Measurements from ENCODE around the gene DLGAP1.

The DLGAP1 gene

DNA sequence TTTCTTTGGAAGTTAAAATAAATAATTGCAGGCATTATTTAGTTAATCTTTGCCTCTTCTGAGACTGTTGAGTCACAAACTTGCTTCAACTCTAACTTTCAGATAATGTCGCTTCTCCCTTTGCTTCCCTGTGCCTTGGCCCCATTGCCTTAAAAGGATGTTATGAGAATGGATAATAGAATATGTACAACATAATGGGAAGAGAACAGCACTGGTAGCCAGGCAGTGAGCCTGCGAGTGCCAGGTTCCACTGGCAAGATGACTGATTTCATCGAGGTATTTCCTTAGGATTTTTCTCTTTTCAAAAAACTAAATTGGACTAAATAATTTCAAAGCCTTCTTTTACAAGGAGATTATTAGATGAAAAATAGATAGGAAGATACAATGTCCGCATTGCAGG lies 584.2 kb downstream of the DLGAP1 start:
- no peak overlapping the region for H3K27ac ChIP-seq (ENCODE audit: insufficient read depth, low read depth, low read length, poor library complexity, severe bottlenecking)
- H3K27me3 ChIP-seq (ENCODE audit: control insufficient read depth, insufficient read depth, low read length, poor library complexity, severe bottlenecking), result no peaks in the 10 kb centered on the region
- no peaks in the 10 kb centered on the region for H3K9me3 ChIP-seq (ENCODE audit: control insufficient read depth, low read length)
- WGBS, 2 experiments, result 90 to 97% methylated on average over 4 of the region's 4 CpGs
- no peaks in the 10 kb centered on the region for H3K36me3 ChIP-seq (ENCODE audit: control insufficient read depth, insufficient read depth, low read length)
- peaks cover 11% of the 10 kb centered on the region for H3K4me1 ChIP-seq (ENCODE audit: control insufficient read depth, insufficient read depth, low read length)
- no peak overlapping the region for H3K4me3 ChIP-seq (ENCODE audit: insufficient read depth, low read depth, low read length)

DNA sequence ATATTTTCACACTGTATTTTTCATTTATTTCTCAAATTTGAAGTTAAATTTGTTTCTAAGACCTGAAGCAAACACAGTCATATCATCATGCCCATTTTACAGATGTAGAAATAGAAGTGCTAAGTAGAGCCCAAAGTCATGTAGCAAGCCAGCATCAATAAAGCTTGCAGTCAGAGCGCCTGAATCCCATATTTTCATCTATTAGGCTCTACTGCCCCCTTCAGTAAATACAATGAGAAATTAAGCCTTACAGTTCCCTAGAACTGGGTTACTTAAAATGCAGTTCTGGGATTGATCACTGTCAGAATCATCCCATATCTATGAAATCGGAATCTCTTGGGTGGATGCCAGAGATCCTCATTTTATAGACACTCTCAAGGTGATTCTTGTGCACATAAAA lies 585.3 kb downstream of the DLGAP1 start:
- Histone ChIP-seq H3K4me1 (ENCODE audit: control insufficient read depth, insufficient read depth, low read length) (peaks cover 11% of the 10 kb centered on the region), H3K9me3 (ENCODE audit: control insufficient read depth, low read length) (no peaks in the 10 kb centered on the region), H3K36me3 (ENCODE audit: control insufficient read depth, insufficient read depth, low read length) (no peaks in the 10 kb centered on the region), H3K27ac (ENCODE audit: insufficient read depth, low read depth, low read length, poor library complexity, severe bottlenecking) (no peak overlapping the region), H3K4me3 (ENCODE audit: insufficient read depth, low read depth, low read length) (no peak overlapping the region), H3K27me3 (ENCODE audit: control insufficient read depth, insufficient read depth, low read length, poor library complexity, severe bottlenecking) (no peaks in the 10 kb centered on the region)
- 70 to 86% methylated on average over 2 of the region's 2 CpGs for WGBS, 2 experiments

DNA sequence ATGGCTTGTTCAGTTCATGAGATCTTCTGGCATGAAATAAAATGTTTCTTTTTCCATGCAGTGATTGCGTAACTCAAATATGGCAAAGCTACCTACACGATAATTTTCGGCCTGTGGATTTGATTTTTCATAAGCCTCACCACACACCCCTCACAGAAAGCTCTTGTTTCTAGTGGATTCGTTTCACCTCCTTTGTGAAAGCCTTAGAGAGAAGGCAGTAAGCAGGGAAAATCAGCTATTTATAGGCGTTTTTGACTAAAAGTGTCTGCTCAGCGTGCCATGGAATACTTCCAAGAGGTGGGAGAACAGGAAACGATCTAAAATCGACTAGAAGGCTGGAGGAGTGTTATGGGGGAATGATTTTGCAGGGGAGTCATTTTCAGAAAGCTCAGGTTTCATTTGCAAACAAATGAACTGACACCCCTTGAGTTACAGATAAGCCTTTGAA lies 587.2 kb downstream of the DLGAP1 start:
- Histone ChIP-seq H3K27ac (ENCODE audit: insufficient read depth, low read depth, low read length, poor library complexity, severe bottlenecking) (no peak overlapping the region), H3K36me3 (ENCODE audit: control insufficient read depth, insufficient read depth, low read length) (no peaks in the 10 kb centered on the region), H3K4me1 (ENCODE audit: control insufficient read depth, insufficient read depth, low read length) (peaks cover 11% of the 10 kb centered on the region), H3K9me3 (ENCODE audit: control insufficient read depth, low read length) (no peaks in the 10 kb centered on the region), H3K4me3 (ENCODE audit: insufficient read depth, low read depth, low read length) (no peak overlapping the region), H3K27me3 (ENCODE audit: control insufficient read depth, insufficient read depth, low read length, poor library complexity, severe bottlenecking) (no peaks in the 10 kb centered on the region)
- 86% methylated on average over 8 of the region's 8 CpGs for WGBS, 2 experiments

DNA sequence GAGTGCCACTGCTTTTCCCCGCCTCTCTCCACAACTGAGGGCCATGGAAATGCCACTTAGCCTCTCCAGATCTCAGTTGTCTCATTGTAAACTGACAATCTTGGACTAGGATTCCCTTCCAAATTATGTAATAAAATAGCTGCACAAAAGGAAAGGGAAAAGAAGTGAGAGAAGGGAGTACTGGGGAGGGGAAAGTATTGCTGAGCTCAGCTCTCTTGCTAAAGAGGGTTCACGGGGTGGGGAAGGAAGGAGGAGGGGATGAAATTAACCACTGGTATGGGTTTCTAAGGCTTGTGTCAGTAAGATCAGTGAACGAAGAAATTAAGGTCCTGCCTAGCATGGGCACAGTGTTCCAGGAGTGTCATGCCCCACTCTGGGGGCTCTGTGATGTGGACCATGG lies 587.9 kb downstream of the DLGAP1 start:
- Histone ChIP-seq H3K27ac (ENCODE audit: insufficient read depth, low read depth, low read length, poor library complexity, severe bottlenecking) (no peak overlapping the region), H3K4me1 (ENCODE audit: control insufficient read depth, insufficient read depth, low read length) (peaks cover 11% of the 10 kb centered on the region), H3K36me3 (ENCODE audit: control insufficient read depth, insufficient read depth, low read length) (no peaks in the 10 kb centered on the region), H3K4me3 (ENCODE audit: insufficient read depth, low read depth, low read length) (no peak overlapping the region), H3K27me3 (ENCODE audit: control insufficient read depth, insufficient read depth, low read length, poor library complexity, severe bottlenecking) (no peaks in the 10 kb centered on the region), H3K9me3 (ENCODE audit: control insufficient read depth, low read length) (no peaks in the 10 kb centered on the region)
- WGBS, 2 experiments, result 80 to 91% methylated on average over 3 of the region's 3 CpGs

DNA sequence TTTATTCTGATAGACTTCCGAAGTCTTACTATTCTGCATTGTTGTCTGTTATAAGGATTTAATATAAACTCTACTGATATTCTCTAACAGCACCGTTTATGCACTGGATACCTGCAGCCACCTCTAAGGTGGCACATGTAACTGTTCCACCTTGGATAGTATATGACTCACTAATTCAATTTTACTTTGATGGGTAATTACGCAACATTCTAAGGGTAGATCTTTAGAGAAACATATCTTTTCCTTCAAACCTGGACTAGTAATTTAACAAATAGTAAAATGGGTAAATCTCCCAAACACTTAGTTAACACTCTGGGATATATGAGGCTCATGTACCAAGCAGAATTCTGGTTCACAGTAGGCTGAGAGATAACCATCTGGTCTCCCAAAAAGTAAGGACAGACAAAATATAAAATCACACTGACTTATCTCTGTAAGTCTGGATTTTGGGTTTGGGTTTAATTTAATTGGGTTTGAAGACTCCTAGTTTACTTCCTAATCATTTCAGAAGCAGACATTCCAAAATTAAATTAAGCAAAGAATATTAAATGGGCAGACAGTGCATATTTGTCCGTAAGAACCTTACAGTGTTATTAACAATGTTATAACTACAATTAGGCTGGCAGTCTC lies 590.3 kb downstream of the DLGAP1 start:
- 83 to 93% methylated on average over 1 to 4 of the region's 4 CpGs for WGBS, 2 experiments
- H3K27ac ChIP-seq (ENCODE audit: insufficient read depth, low read depth, low read length, poor library complexity, severe bottlenecking), result no peak overlapping the region
- H3K4me1 ChIP-seq (ENCODE audit: control insufficient read depth, insufficient read depth, low read length), result peaks cover 11% of the 10 kb centered on the region
- no peaks in the 10 kb centered on the region for H3K36me3 ChIP-seq (ENCODE audit: control insufficient read depth, insufficient read depth, low read length)
- no peaks in the 10 kb centered on the region for H3K9me3 ChIP-seq (ENCODE audit: control insufficient read depth, low read length)
- H3K4me3 ChIP-seq (ENCODE audit: insufficient read depth, low read depth, low read length), result no peak overlapping the region
- H3K27me3 ChIP-seq (ENCODE audit: control insufficient read depth, insufficient read depth, low read length, poor library complexity, severe bottlenecking), result no peaks in the 10 kb centered on the region

DNA sequence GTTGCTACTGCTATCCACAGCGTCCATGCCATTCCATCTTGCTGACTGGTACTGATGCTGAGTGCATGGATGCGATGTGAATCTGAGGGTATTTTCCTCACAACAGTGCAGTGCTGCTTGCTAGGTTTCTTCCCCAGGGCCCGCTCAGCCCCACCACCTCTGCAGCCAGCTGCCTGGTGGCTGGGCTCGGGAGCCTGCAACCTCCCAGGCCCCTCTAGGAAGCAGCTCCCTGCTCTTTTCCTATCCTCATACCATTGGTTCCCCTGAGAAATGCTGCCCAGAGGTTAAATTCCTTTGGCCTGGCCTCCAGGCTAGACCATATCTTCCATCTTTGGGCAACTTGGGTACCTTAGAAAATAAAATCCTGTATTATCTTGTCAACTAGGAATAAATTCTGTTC lies 591.5 kb downstream of the DLGAP1 start:
- H3K27me3 ChIP-seq (ENCODE audit: control insufficient read depth, insufficient read depth, low read length, poor library complexity, severe bottlenecking), result no peaks in the 10 kb centered on the region
- 70 to 73% methylated on average over 4 of the region's 4 CpGs for WGBS, 2 experiments
- no peak overlapping the region for H3K4me3 ChIP-seq (ENCODE audit: insufficient read depth, low read depth, low read length)
- no peaks in the 10 kb centered on the region for H3K36me3 ChIP-seq (ENCODE audit: control insufficient read depth, insufficient read depth, low read length)
- H3K27ac ChIP-seq (ENCODE audit: insufficient read depth, low read depth, low read length, poor library complexity, severe bottlenecking), result no peak overlapping the region
- no peaks in the 10 kb centered on the region for H3K9me3 ChIP-seq (ENCODE audit: control insufficient read depth, low read length)
- peaks cover 11% of the 10 kb centered on the region for H3K4me1 ChIP-seq (ENCODE audit: control insufficient read depth, insufficient read depth, low read length)

DNA sequence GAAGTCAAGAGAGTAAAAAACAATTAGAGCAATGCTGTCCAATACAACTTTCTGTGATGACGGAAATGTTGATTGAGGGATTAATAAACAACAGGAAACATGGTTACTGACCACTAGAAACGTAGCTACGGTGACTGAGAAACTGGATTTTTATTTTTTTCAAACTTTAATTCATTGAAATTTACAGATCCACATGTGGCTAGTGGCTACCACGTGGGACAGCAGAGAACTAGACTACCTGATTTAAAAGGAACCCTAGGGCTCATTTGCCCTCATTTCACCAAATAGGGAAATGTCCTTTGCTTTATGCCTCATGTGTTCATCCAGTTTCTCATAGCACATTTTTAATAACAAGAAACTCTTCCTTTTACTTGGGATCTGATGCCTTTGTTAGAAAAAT lies 592.1 kb downstream of the DLGAP1 start:
- Histone ChIP-seq H3K27ac (ENCODE audit: insufficient read depth, low read depth, low read length, poor library complexity, severe bottlenecking) (no peak overlapping the region), H3K27me3 (ENCODE audit: control insufficient read depth, insufficient read depth, low read length, poor library complexity, severe bottlenecking) (no peaks in the 10 kb centered on the region), H3K9me3 (ENCODE audit: control insufficient read depth, low read length) (no peaks in the 10 kb centered on the region), H3K4me1 (ENCODE audit: control insufficient read depth, insufficient read depth, low read length) (peaks cover 9% of the 10 kb centered on the region), H3K4me3 (ENCODE audit: insufficient read depth, low read depth, low read length) (no peak overlapping the region), H3K36me3 (ENCODE audit: control insufficient read depth, insufficient read depth, low read length) (no peaks in the 10 kb centered on the region)
- WGBS, 2 experiments, result 92 to 99% methylated on average over 4 of the region's 4 CpGs

DNA sequence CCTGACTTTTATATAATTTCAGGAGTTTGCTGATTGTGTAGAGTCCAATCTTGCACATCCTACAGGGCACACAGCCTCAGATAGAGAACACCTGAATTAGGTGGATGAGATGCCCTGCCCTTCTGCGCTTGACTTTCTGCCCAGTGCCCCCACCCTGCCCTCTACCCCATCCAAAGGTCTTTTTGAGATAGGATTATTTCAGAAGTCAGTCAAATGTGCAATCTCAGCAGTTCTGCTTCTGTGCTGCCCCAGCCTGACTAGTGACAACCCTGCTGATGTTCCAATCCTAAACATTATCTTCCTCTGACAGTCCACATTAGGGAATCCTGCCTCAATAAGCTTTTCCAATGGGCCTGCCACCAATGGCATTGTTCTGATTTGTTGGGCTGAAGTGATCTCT lies 593.6 kb downstream of the DLGAP1 start:
- H3K27ac ChIP-seq (ENCODE audit: insufficient read depth, low read depth, low read length, poor library complexity, severe bottlenecking), result no peak overlapping the region
- no peaks in the 10 kb centered on the region for H3K36me3 ChIP-seq (ENCODE audit: control insufficient read depth, insufficient read depth, low read length)
- H3K4me3 ChIP-seq (ENCODE audit: insufficient read depth, low read depth, low read length), result no peak overlapping the region
- WGBS, 2 experiments, result 90 to 100% methylated on average over 1 of the region's 1 CpG
- no peaks in the 10 kb centered on the region for H3K4me1 ChIP-seq (ENCODE audit: control insufficient read depth, insufficient read depth, low read length)
- no peaks in the 10 kb centered on the region for H3K27me3 ChIP-seq (ENCODE audit: control insufficient read depth, insufficient read depth, low read length, poor library complexity, severe bottlenecking)
- H3K9me3 ChIP-seq (ENCODE audit: control insufficient read depth, low read length), result no peaks in the 10 kb centered on the region

DNA sequence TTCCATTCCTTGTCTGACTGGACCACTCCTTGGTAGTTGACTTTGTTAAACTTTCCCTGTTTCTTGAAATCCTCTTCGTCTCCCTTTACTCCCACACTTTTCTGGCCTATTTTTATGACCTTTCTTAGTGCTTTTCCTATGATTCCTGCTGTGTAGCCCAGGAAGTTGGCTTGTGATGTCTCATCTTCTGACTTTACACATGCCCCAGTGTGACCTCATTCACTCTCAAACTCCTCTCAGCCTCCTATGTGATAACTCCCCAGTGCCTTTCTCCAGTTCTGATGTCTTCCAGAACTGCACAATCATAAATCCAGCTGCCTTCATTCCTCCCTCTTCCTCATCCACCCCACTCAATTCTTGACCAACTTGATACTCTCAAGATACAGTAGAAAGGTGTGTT lies 597.6 kb downstream of the DLGAP1 start:
- Histone ChIP-seq H3K4me1 (ENCODE audit: control insufficient read depth, insufficient read depth, low read length) (no peaks in the 10 kb centered on the region), H3K36me3 (ENCODE audit: control insufficient read depth, insufficient read depth, low read length) (no peaks in the 10 kb centered on the region), H3K27me3 (ENCODE audit: control insufficient read depth, insufficient read depth, low read length, poor library complexity, severe bottlenecking) (no peaks in the 10 kb centered on the region), H3K4me3 (ENCODE audit: insufficient read depth, low read depth, low read length) (no peak overlapping the region), H3K27ac (ENCODE audit: insufficient read depth, low read depth, low read length, poor library complexity, severe bottlenecking) (no peak overlapping the region), H3K9me3 (ENCODE audit: control insufficient read depth, low read length) (no peaks in the 10 kb centered on the region)
- 96 to 97% methylated on average over 1 of the region's 1 CpG for WGBS, 2 experiments

DNA sequence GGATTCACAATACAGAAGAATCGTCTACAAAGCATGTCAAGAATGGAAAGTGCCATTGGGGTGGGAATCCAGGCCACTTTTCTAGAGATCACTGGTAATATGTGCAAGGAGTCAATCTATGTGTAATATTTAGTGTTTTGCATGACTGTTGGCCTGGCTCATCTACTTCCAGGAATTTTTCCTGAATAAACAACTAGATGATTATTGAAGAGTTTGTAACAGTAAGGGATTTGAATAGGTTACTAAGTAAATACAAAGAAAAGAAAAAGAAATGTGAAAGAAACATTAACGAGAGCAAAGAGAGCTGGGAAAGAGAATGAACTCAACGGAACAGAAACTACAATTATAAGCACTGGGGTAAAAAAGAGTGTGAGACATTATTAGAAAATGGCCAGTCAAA lies 599.1 kb downstream of the DLGAP1 start:
- H3K4me3 ChIP-seq (ENCODE audit: insufficient read depth, low read depth, low read length), result no peak overlapping the region
- no peaks in the 10 kb centered on the region for H3K27me3 ChIP-seq (ENCODE audit: control insufficient read depth, insufficient read depth, low read length, poor library complexity, severe bottlenecking)
- no peaks in the 10 kb centered on the region for H3K36me3 ChIP-seq (ENCODE audit: control insufficient read depth, insufficient read depth, low read length)
- WGBS, 2 experiments, result 94% methylated on average over 3 of the region's 3 CpGs
- H3K4me1 ChIP-seq (ENCODE audit: control insufficient read depth, insufficient read depth, low read length), result no peaks in the 10 kb centered on the region
- no peak overlapping the region for H3K27ac ChIP-seq (ENCODE audit: insufficient read depth, low read depth, low read length, poor library complexity, severe bottlenecking)
- H3K9me3 ChIP-seq (ENCODE audit: control insufficient read depth, low read length), result no peaks in the 10 kb centered on the region

DNA sequence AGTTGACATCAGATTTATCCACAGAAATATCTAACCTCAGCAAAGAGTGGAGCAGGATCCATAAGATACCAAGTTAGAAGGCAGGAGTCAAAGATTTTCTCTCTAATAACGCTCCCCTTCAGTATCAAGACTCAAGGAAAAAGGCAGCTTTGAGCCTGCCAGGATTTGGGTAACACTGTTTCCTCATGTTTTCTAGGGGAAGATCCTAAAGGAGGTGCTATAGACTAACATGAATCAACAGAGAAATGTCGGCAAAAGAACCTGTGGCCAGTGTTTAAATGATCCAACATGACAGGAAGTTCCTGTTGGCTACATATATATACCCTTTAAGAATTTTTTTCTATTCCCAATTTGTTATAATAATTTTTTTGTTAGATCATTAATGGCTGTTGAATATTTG lies 602.8 kb downstream of the DLGAP1 start:
- Histone ChIP-seq H3K27ac (ENCODE audit: insufficient read depth, low read depth, low read length, poor library complexity, severe bottlenecking) (no peak overlapping the region), H3K4me3 (ENCODE audit: insufficient read depth, low read depth, low read length) (no peak overlapping the region), H3K27me3 (ENCODE audit: control insufficient read depth, insufficient read depth, low read length, poor library complexity, severe bottlenecking) (no peaks in the 10 kb centered on the region), H3K36me3 (ENCODE audit: control insufficient read depth, insufficient read depth, low read length) (no peaks in the 10 kb centered on the region), H3K9me3 (ENCODE audit: control insufficient read depth, low read length) (no peaks in the 10 kb centered on the region), H3K4me1 (ENCODE audit: control insufficient read depth, insufficient read depth, low read length) (no peaks in the 10 kb centered on the region)
- 84 to 87% methylated on average over 2 of the region's 2 CpGs for WGBS, 2 experiments
